ENCODE measurements around the gene HMGXB3. TPM values are rescaled to one million over a fixed set of nuclear protein-coding genes. Genes with fewer than 3 reads are reported as not detected.
"Not testable (repeated sequence)": the region's sequence is repeated elsewhere in the genome, so short reads cannot be mapped to it uniquely, and the experiment has no call there.

The HMGXB3 gene
- total RNA-seq, 6 experiments from 2014 or later, result 7.7 to 28.3 (median 12.2) TPM

DNA sequence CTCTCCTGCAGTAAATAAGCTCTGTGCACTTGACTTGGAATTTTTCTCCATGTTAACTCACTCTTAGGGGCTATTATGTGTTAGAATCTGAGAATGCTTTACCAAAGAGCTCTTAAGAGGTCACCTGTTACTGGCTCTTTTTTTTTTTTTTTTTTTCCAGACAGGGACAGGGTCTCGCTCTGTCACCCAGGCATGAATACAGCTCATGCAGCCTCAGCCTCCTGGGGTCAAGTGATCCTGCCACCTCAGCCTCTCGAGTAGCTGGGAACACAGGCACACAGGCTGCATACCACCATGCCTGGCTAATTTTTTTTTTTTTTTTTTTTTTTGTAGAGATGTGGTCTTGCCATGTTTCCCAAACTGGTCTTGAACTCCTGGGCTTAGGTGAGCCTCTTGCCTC is 22.1 kb downstream of the HMGXB3 start:
- Histone ChIP-seq H3K9me3 (no peaks in the 10 kb centered on the region), H3K4me1 (no peaks in the 10 kb centered on the region), H3K27me3 (no peaks in the 10 kb centered on the region), H3K27ac (no peak overlapping the region), H3K36me3 (peaks cover 3 to 91% (median 20%) of the 10 kb centered on the region in 4 donors), H3K4me3 (no peak overlapping the region)
- intact Hi-C loops (cut with DNase I), result no loop called here
- DNase-seq (no peak), ATAC-seq (no peak)
- TF ChIP-seq, protein P1, sequence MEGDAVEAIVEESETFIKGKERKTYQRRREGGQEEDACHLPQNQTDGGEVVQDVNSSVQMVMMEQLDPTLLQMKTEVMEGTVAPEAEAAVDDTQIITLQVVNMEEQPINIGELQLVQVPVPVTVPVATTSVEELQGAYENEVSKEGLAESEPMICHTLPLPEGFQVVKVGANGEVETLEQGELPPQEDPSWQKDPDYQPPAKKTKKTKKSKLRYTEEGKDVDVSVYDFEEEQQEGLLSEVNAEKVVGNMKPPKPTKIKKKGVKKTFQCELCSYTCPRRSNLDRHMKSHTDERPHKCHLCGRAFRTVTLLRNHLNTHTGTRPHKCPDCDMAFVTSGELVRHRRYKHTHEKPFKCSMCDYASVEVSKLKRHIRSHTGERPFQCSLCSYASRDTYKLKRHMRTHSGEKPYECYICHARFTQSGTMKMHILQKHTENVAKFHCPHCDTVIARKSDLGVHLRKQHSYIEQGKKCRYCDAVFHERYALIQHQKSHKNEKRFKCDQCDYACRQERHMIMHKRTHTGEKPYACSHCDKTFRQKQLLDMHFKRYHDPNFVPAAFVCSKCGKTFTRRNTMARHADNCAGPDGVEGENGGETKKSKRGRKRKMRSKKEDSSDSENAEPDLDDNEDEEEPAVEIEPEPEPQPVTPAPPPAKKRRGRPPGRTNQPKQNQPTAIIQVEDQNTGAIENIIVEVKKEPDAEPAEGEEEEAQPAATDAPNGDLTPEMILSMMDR (IDR thresholded peaks at IDR 0.05), result no peak
- TF ChIP-seq POLR2A (IDR thresholded peaks at IDR 0.05), result no peak
- whole genome bisulfite sequencing (ENCODE audit: insufficient coverage, low coverage, low lambda C conversion rate, missing lambda C conversion rate), result 87% methylated on average over 2 of the region's 2 CpGs

DNA sequence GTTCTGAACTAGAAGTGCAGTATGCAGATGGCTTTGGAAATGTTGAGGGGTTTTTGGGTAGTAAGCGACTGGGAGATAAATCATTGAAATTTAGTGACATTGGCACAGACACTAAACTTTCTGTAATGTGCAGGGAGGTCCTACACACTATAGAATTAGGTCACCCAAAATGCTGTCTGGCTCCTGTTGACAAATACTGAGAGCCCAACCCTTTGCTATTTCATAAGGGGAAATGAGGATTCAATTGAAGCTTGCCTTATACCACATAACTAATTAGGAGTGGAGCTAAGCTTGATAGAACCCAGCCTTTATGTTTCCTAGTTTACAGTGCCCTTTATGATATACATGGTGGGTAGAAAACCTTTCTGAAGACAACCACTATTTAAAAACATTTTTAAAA is 22.6 kb downstream of the HMGXB3 start:
- H3K9me3 ChIP-seq, result no peaks in the 10 kb centered on the region
- no peaks in the 10 kb centered on the region for H3K27me3 ChIP-seq
- intact Hi-C loops (cut with DNase I), result no loop called here
- no peak overlapping the region for H3K4me3 ChIP-seq
- WGBS (ENCODE audit: insufficient coverage, low coverage, low lambda C conversion rate, missing lambda C conversion rate), result 100% methylated on average over 1 of the region's 1 CpG
- DNase-seq (no peak), ATAC-seq (no peak)
- H3K36me3 ChIP-seq, result peaks cover 3 to 94% (median 21%) of the 10 kb centered on the region in 4 donors
- no peaks in the 10 kb centered on the region for H3K4me1 ChIP-seq
- TF ChIP-seq, protein P1 (IDR thresholded peaks at IDR 0.05), result no peak
- no peak for TF ChIP-seq POLR2A (IDR thresholded peaks at IDR 0.05)
- H3K27ac ChIP-seq, result no peak overlapping the region

DNA sequence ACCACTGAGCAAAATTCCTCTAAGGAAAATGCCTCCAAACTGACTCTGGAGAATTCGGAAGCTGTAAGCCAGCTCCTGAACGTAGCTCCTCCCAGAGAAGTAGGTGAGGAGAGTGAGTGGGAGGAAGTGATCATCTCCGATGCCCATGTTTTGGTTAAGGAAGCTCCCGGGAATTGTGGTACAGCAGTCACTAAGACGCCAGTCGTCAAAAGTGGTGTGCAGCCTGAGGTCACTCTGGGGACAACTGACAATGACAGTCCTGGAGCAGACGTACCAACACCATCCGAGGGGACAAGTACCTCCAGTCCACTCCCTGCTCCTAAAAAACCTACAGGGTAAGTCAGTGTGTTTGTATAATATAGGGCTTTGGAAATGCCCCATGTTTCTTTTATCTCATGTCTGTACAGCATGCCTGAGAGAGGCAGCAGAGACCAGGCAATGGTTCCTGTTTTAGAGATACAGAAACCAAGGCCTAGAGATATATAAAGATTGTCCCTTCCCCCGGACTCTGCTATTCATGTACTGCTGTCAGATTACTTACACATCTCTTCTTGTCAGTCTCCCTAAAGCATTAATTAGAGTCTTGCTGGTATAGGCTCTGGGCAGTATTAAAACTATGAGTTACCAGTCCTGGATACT is 23.9 kb downstream of the HMGXB3 start:
- ATAC-seq, result peak in 2 of 4 donors; percentile 22 to 35
- TF ChIP-seq, protein P1 (IDR thresholded peaks at IDR 0.05), result no peak
- TF ChIP-seq POLR2A (IDR thresholded peaks at IDR 0.05), result no peak
- peaks cover 3 to 81% (median 17%) of the 10 kb centered on the region in 4 donors for H3K36me3 ChIP-seq
- no peaks in the 10 kb centered on the region for H3K27me3 ChIP-seq
- H3K4me3 ChIP-seq, result no peak overlapping the region
- intact Hi-C loops (cut with DNase I), result no loop called here
- no peak for DNase-seq
- no peaks in the 10 kb centered on the region for H3K9me3 ChIP-seq
- H3K27ac ChIP-seq, result no peak overlapping the region
- 77% methylated on average over 8 of the region's 9 CpGs for WGBS (ENCODE audit: insufficient coverage, low coverage, low lambda C conversion rate, missing lambda C conversion rate)
- no peaks in the 10 kb centered on the region for H3K4me1 ChIP-seq

DNA sequence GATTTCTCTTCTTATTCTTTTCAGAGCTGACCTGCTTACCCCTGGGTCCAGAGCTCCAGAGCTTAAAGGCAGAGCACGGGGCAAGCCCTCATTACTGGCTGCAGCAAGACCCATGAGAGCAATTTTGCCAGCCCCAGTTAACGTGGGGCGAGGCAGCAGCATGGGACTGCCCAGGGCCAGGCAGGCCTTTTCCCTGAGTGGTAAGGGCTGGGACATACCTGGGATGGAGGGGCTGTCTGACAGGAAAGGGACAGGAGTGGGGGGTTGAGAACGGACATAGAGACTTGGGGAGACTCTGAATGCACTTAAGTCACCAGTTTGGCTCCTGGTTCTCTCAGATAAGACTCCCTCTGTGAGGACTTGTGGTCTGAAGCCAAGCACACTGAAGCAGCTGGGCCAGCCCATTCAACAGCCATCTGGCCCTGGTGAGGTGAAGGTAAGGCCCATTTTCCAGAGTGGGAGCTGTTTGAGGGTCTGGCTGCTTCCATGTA is 26.2 kb downstream of the HMGXB3 start:
- Histone ChIP-seq H3K9me3 (no peaks in the 10 kb centered on the region), H3K4me3 (no peak overlapping the region), H3K36me3 (peaks cover 3 to 80% (median 26%) of the 10 kb centered on the region in 4 donors), H3K4me1 (no peaks in the 10 kb centered on the region), H3K27me3 (no peaks in the 10 kb centered on the region), H3K27ac (no peak overlapping the region)
- TF ChIP-seq, protein P1 (IDR thresholded peaks at IDR 0.05), result no peak
- no peak for TF ChIP-seq POLR2A (IDR thresholded peaks at IDR 0.05)
- intact Hi-C loops (cut with DNase I), result no loop called here
- 90% methylated on average over 2 of the region's 4 CpGs for WGBS (ENCODE audit: insufficient coverage, low coverage, low lambda C conversion rate, missing lambda C conversion rate)
- no peak for ATAC-seq
- DNase-seq, result no peak

DNA sequence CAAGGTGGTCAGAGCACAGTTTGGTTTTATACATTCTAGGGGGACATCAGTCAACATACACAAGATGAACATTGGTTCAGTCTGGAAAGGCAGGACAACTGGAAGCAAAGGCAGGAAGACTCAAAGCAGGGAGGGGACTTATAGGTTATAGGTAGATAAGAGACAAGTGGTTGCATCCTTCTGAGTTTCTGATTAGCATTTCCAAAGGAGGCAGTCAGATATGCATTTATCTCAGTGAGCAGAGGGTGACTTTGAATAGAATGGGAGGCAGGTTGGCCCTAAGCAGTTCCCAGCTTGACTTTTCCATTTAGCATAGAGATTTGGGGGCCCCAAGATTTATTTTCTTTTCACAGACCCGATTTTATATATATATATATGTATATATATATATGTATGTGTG is 27.5 kb downstream of the HMGXB3 start:
- ATAC-seq; H3K27ac ChIP-seq; H3K9me3 ChIP-seq; intact Hi-C loops (cut with DNase I); H3K27me3 ChIP-seq; DNase-seq; H3K4me1 ChIP-seq; H3K4me3 ChIP-seq: not testable (repeated sequence)
- peaks cover 5 to 85% (median 32%) of the 10 kb centered on the region in 4 donors for H3K36me3 ChIP-seq
- WGBS (ENCODE audit: insufficient coverage, low coverage, low lambda C conversion rate, missing lambda C conversion rate), result 100% methylated on average over 1 of the region's 1 CpG
